Uterus (tissue), 4 donors: Measurements from ENCODE around the gene MSRB3. TPM values are rescaled to one million over a fixed set of nuclear protein-coding genes. Genes with fewer than 3 reads are reported as not detected.

Source experiments
- DNase-seq, 2 donors: peaks; one replicate each; pipeline ENCODE4 v3.0.0-alpha.2; 2019 to 2020
- H3K27ac ChIP-seq, 2 donors: fragments of 200-600 bp; sonication (generic); 1 replicate in 1 of 2; 2 replicates in 1 of 2; pipeline ENCODE4 v1.5.1; 2016 to 2018
- H3K27me3 ChIP-seq, 2 donors: fragments of 200-600 bp; sonication (generic); one replicate each; pipeline ENCODE4 v1.5.1; 2018 to 2019; ENCODE audit warnings: control low read depth in 1 of 2
- H3K36me3 ChIP-seq, 2 donors: fragments of 200-600 bp; sonication (generic); one replicate each; pipeline ENCODE4 v1.5.1; 2019; ENCODE audit warnings: control low read depth in 1 of 2
- H3K4me1 ChIP-seq, 2 donors: fragments of 200-600 bp; sonication (generic); one replicate each; pipeline ENCODE4 v1.5.1; 2018 to 2019; ENCODE audit warnings: control low read depth in 1 of 2
- H3K4me3 ChIP-seq, 2 donors: fragments of 200-600 bp; sonication (generic); 1 replicate in 1 of 2; 2 replicates in 1 of 2; pipeline ENCODE4 v1.5.1; 2018 to 2019; ENCODE audit warnings: mild to moderate bottlenecking in 1 of 2
- H3K9me3 ChIP-seq, 2 donors: fragments of 200-600 bp; sonication (generic); one replicate each; pipeline ENCODE4 v1.5.1; 2019; ENCODE audit warnings: control low read depth in 1 of 2
- CTCF ChIP-seq, 4 experiments: fragments of 200-600 bp in 2 of 4; fragments of 450-650 bp in 2 of 4; sonication (generic) in 2 of 4; IDR thresholded peaks; one replicate each; pipeline ENCODE4 v1.5.1; 2016 to 2019; ENCODE audit warnings: antibody characterized with exemption in 4 of 4, mild to moderate bottlenecking in 2 of 4, moderate library complexity in 1 of 4
- POLR2A ChIP-seq, 2 donors: fragments of 450-650 bp; IDR thresholded peaks; one replicate each; pipeline ENCODE4 v1.6.1; 2016; ENCODE audit warnings: antibody characterized with exemption in 2 of 2, mild to moderate bottlenecking in 1 of 2, moderate library complexity in 1 of 2
- intact Hi-C: fragments of 100-400 bp; cut with DNase I; formaldehyde crosslinking; loops from one replicate; pipeline ENCODE4 v1.15.1; 2023; ENCODE audit warnings: low total_unique reads
- total RNA-seq, 4 donors: library from RNA; depleted of rRNA in 3 of 4; stranded (reverse); fragments of >200 nt in 3 of 4; gene quantifications; one replicate each; pipeline versions ENCODE4 v1.1.0 to v1.2.4, GENCODE V29; 2014 to 2023
- donor health status: DM: yes; HTN: yes; CAD: no.

The MSRB3 gene
- total RNA-seq, 4 donors from 2014 or later, result 53.8 to 126 (median 95.2) TPM

GRCh38 chr12:65427646-65428045 lies 149.2 kb downstream of the MSRB3 start:
- no peak overlapping the region for H3K27ac ChIP-seq
- H3K27me3 ChIP-seq, result no peaks in the 10 kb centered on the region
- no peaks in the 10 kb centered on the region for H3K36me3 ChIP-seq
- H3K4me1 ChIP-seq, result peaks cover 0 to 5% of the 10 kb centered on the region in 2 donors
- peaks cover 0 to 24% of the 10 kb centered on the region in 2 donors for H3K9me3 ChIP-seq
- no peak overlapping the region for H3K4me3 ChIP-seq
- intact Hi-C loops, result no loop called here
- no peak for DNase-seq
- TF ChIP-seq CTCF (IDR thresholded peaks at IDR 0.05) (no peak), POLR2A (IDR thresholded peaks at IDR 0.05) (no peak)

- intact Hi-C loops, result no loop called here
- no peak overlapping the region for H3K27ac ChIP-seq
- no peaks in the 10 kb centered on the region for H3K27me3 ChIP-seq
- peaks cover 0 to 5% of the 10 kb centered on the region in 2 donors for H3K4me1 ChIP-seq
- no peak for TF ChIP-seq POLR2A (IDR thresholded peaks at IDR 0.05)
- TF ChIP-seq CTCF (IDR thresholded peaks at IDR 0.05), result no peak
- no peak for DNase-seq
- H3K4me3 ChIP-seq, result no peak overlapping the region
- no peaks in the 10 kb centered on the region for H3K36me3 ChIP-seq
- peaks cover 0 to 16% of the 10 kb centered on the region in 2 donors for H3K9me3 ChIP-seq
These were observed 151.5 kb downstream of the MSRB3 start for GRCh38 chr12:65430006-65430405.

GRCh38 chr12:65430571-65431306 lies 152.3 kb downstream of the MSRB3 start:
- Histone ChIP-seq H3K27me3 (no peaks in the 10 kb centered on the region), H3K27ac (no peak overlapping the region), H3K9me3 (peaks cover 0 to 10% of the 10 kb centered on the region in 2 donors), H3K4me1 (peaks cover 0 to 5% of the 10 kb centered on the region in 2 donors), H3K4me3 (no peak overlapping the region), H3K36me3 (no peaks in the 10 kb centered on the region)
- no peak for TF ChIP-seq POLR2A (IDR thresholded peaks at IDR 0.05)
- TF ChIP-seq CTCF (IDR thresholded peaks at IDR 0.05), result no peak
- no peak for DNase-seq
- intact Hi-C loops, result no loop called here

GRCh38 chr12:65432114-65432513 lies 153.6 kb downstream of the MSRB3 start:
- Histone ChIP-seq H3K36me3 (no peaks in the 10 kb centered on the region), H3K27me3 (no peaks in the 10 kb centered on the region), H3K4me3 (no peak overlapping the region), H3K4me1 (peaks cover 0 to 5% of the 10 kb centered on the region in 2 donors), H3K27ac (no peak overlapping the region), H3K9me3 (peaks cover 0 to under 1% of the 10 kb centered on the region in 2 donors)
- TF ChIP-seq CTCF (IDR thresholded peaks at IDR 0.05) (no peak), POLR2A (IDR thresholded peaks at IDR 0.05) (no peak)
- no peak for DNase-seq
- intact Hi-C loops, result no loop called here

- Histone ChIP-seq H3K36me3 (no peaks in the 10 kb centered on the region), H3K4me1 (peaks cover 0 to 5% of the 10 kb centered on the region in 2 donors), H3K9me3 (no peaks in the 10 kb centered on the region), H3K4me3 (no peak overlapping the region), H3K27me3 (no peaks in the 10 kb centered on the region), H3K27ac (no peak overlapping the region)
- intact Hi-C loops, result no loop called here
- TF ChIP-seq POLR2A (IDR thresholded peaks at IDR 0.05), result no peak
- no peak for TF ChIP-seq CTCF (IDR thresholded peaks at IDR 0.05)
- DNase-seq, result no peak
These were observed 154.2 kb downstream of the MSRB3 start for GRCh38 chr12:65432651-65433050.
